ENCODE measurements around the gene DEFB123. TPM values are rescaled to one million over a fixed set of nuclear protein-coding genes. Genes with fewer than 3 reads are reported as not detected.

The DEFB123 gene
- total RNA-seq, 1 experiment from 2014 or later, result not detected

DNA sequence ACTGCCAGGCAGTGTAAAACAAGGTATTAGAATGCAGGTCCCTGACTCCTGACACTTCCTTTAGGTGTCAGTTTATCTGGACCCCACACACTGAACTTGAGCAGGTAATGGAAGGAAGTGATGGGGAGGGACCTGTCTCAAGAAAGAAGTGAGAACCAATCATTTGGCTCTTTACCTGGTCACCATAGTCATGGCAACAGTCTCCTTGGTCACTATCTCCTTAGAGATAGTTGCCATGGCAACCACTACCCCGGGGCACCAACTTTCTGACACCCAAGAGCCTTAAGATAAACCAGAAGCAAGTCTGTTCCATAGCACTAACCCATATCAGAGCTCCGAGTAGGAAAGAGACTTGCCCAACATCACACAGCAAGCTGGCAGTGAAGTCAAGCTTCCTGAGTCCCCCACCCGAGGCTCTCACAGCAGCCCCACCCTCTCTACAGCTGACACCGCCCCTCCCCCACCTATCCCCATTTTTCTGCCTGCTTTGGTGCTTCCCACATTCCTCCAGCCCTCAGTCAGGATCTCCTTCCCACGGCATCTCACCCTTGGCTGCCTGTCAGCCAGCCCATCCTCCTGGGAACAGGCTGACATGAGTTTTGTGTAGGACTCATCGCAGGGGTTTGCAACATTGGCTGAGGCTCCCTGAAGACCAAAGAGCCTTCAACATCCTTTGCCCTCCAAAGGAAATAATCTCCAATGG, 57.6 kb downstream of the DEFB123 start:
- DNase-seq (ENCODE audit: low read depth, low spot score), result no peak
- in situ Hi-C loops (cut with HindIII; ENCODE audit: low pct_unique_long_range_greater_than_20kb, low sequenced_read_pairs), result no loop called here

Other genes with a start within 250 kb of the DEFB123 start
- not detected in 2 replicates for gene DEFB115, start 183.0 kb upstream of the DEFB123 start, total RNA-seq (2014; rRNA removed; shearing (Covaris generic))
- not detected in 2 replicates for gene DEFB116, start 132.0 kb upstream of the DEFB123 start, total RNA-seq (2014; rRNA removed; shearing (Covaris generic))
- not detected in 2 replicates for gene DEFB118, start 72.0 kb upstream of the DEFB123 start, total RNA-seq (2014; rRNA removed; shearing (Covaris generic))
- not detected in 2 replicates for gene DEFB119, start 50.0 kb upstream of the DEFB123 start, total RNA-seq (2014; rRNA removed; shearing (Covaris generic))
- not detected in 2 replicates for gene DEFB121, start 34.4 kb upstream of the DEFB123 start, total RNA-seq (2014; rRNA removed; shearing (Covaris generic))
- not detected in 2 replicates for gene DEFB124, start 34.5 kb downstream of the DEFB123 start, total RNA-seq (2014; rRNA removed; shearing (Covaris generic))
- not detected in 2 replicates for gene REM1, start 34.7 kb downstream of the DEFB123 start, total RNA-seq (2014; rRNA removed; shearing (Covaris generic))
- gene HM13, start 73.8 kb downstream of the DEFB123 start, total RNA-seq (2014; rRNA removed; shearing (Covaris generic)), result 120 and 126 TPM in 2 replicates
- gene ID1, start 164.7 kb downstream of the DEFB123 start, total RNA-seq (2014; rRNA removed; shearing (Covaris generic)), result 23.3 and 28.2 TPM in 2 replicates
- gene COX4I2, start 197.3 kb downstream of the DEFB123 start, total RNA-seq (2014; rRNA removed; shearing (Covaris generic)), result not detected in 2 replicates